ENCODE measurements around the gene ATP5F1B. TPM values are rescaled to one million over a fixed set of nuclear protein-coding genes. Genes with fewer than 3 reads are reported as not detected.

The ATP5F1B gene
- total and polyA plus RNA-seq, 2 of the 13 experiments (the other 11 are each of a cell fraction or from before 2014, with no cell fraction given): 1,051 to 1,180 TPM

DNA sequence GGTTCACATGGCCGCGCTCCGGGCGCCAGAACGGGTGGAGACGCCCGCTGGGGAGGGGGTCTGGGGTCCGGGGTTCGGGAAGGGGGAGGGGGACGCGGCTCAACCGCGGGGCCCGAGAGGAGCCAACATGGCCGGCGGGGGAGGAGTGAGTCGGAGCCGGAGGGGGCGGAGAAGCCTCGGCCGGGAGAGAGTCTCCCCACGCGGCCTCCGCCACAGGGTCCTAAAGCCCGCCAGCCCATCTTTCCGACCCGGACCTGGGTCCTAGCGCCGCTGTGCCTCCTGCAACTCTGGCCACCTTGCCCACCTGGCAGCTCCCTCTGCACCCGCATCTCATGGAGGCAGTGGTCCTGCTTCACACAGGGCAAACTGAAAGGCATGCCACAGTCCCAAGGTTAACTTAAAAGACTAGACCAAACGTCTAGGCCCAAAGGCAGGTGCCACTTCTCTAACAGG lies 15.6 kb downstream of the ATP5F1B start, which contains the start of gene BAZ2A (continued):
- TF ChIP-seq, protein P1, sequence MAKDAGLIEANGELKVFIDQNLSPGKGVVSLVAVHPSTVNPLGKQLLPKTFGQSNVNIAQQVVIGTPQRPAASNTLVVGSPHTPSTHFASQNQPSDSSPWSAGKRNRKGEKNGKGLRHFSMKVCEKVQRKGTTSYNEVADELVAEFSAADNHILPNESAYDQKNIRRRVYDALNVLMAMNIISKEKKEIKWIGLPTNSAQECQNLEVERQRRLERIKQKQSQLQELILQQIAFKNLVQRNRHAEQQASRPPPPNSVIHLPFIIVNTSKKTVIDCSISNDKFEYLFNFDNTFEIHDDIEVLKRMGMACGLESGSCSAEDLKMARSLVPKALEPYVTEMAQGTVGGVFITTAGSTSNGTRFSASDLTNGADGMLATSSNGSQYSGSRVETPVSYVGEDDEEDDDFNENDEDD (CRISPR knock-in tag; IDR thresholded peaks at IDR 0.05; ENCODE audit: borderline replicate concordance): peak; percentile 31; the same call in 1 of the 2 replicates
- TF ChIP-seq NAIF1 (CRISPR knock-in tag; IDR thresholded peaks at IDR 0.05; ENCODE audit: borderline replicate concordance) (no peak), PAWR (CRISPR knock-in tag; IDR thresholded peaks at IDR 0.05; ENCODE audit: borderline replicate concordance) (no peak), TGIF2 (CRISPR knock-in tag; IDR thresholded peaks at IDR 0.05) (no peak), REPIN1 (CRISPR knock-in tag; IDR thresholded peaks at IDR 0.05; ENCODE audit: borderline replicate concordance, low read depth) (no peak; the same call in 1 of the 2 replicates), ZFP36 (IDR thresholded peaks at IDR 0.05; ENCODE audit: borderline replicate concordance, low read depth, low read length, partially characterized antibody) (no peak), ZNF546 (CRISPR knock-in tag; conservative IDR thresholded peaks at IDR 0.05) (0 out of 2 replicates have a peak, but pooled peaks have one; percentile 25), ZBTB3 (CRISPR knock-in tag; IDR thresholded peaks at IDR 0.05; ENCODE audit: borderline replicate concordance, low read depth) (no peak), RFX1 (IDR thresholded peaks at IDR 0.05) (no peak), IRF2 (CRISPR knock-in tag; IDR thresholded peaks at IDR 0.05) (peak; percentile 77), CENPX (CRISPR knock-in tag; IDR thresholded peaks at IDR 0.05) (no peak), ZNF451 (CRISPR knock-in tag; IDR thresholded peaks at IDR 0.05) (peak; percentile 59; the same call in 1 of the 2 replicates), ZNF256 (CRISPR knock-in tag; conservative IDR thresholded peaks at IDR 0.05) (no peak), RBM39 (IDR thresholded peaks at IDR 0.05; ENCODE audit: low read depth, low read length, poor library complexity, severe bottlenecking) (no peak), XRCC5 (optimal IDR thresholded peaks at IDR 0.05; ENCODE audit: low read length) (peak; percentile 99), ZNF264 (CRISPR knock-in tag; IDR thresholded peaks at IDR 0.05) (no peak), NBN (conservative IDR thresholded peaks at IDR 0.05) (no peak), TCF7 (IDR thresholded peaks at IDR 0.05; ENCODE audit: low read depth) (no peak), PTBP1 (IDR thresholded peaks at IDR 0.05; ENCODE audit: low read depth, low read length, poor library complexity, severe bottlenecking) (no peak), FOXK2 (IDR thresholded peaks at IDR 0.05) (no peak), ZNF230 (CRISPR knock-in tag; IDR thresholded peaks at IDR 0.05) (no peak), HNF4A (CRISPR knock-in tag; IDR thresholded peaks at IDR 0.05) (no peak; the same call in 1 of the 2 replicates), CHD2 (IDR thresholded peaks at IDR 0.05; ENCODE audit: low read depth, low read length) (no peak)
- TF ChIP-seq, protein P2, sequence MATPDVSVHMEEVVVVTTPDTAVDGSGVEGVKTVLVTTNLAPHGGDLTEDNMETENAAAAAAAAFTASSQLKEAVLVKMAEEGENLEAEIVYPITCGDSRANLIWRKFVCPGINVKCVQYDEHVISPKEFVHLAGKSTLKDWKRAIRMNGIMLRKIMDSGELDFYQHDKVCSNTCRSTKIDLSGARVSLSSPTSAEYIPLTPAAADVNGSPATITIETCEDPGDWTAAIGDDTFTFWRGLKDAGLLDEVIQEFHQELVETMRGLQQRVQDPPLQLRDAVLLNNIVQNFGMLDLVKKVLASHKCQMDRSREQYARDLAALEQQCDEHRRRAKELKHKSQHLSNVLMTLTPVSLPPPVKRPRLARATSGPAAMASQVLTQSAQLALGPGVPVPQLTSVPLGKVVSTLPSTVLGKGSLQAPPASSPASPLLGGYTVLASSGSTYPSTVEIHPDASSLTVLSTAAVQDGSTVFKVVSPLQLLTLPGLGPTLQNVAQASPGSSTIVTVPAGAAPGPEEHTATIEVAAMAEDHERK (CRISPR knock-in tag; IDR thresholded peaks at IDR 0.05; ENCODE audit: low read depth): no peak
- TF ChIP-seq, protein P3, sequence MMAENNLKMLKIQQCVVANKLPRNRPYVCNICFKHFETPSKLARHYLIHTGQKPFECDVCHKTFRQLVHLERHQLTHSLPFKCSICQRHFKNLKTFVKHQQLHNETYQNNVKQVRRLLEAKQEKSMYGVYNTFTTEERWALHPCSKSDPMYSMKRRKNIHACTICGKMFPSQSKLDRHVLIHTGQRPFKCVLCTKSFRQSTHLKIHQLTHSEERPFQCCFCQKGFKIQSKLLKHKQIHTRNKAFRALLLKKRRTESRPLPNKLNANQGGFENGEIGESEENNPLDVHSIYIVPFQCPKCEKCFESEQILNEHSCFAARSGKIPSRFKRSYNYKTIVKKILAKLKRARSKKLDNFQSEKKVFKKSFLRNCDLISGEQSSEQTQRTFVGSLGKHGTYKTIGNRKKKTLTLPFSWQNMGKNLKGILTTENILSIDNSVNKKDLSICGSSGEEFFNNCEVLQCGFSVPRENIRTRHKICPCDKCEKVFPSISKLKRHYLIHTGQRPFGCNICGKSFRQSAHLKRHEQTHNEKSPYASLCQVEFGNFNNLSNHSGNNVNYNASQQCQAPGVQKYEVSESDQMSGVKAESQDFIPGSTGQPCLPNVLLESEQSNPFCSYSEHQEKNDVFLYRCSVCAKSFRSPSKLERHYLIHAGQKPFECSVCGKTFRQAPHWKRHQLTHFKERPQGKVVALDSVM (CRISPR knock-in tag; IDR thresholded peaks at IDR 0.05): peak; percentile 67
- TF ChIP-seq, protein P4, sequence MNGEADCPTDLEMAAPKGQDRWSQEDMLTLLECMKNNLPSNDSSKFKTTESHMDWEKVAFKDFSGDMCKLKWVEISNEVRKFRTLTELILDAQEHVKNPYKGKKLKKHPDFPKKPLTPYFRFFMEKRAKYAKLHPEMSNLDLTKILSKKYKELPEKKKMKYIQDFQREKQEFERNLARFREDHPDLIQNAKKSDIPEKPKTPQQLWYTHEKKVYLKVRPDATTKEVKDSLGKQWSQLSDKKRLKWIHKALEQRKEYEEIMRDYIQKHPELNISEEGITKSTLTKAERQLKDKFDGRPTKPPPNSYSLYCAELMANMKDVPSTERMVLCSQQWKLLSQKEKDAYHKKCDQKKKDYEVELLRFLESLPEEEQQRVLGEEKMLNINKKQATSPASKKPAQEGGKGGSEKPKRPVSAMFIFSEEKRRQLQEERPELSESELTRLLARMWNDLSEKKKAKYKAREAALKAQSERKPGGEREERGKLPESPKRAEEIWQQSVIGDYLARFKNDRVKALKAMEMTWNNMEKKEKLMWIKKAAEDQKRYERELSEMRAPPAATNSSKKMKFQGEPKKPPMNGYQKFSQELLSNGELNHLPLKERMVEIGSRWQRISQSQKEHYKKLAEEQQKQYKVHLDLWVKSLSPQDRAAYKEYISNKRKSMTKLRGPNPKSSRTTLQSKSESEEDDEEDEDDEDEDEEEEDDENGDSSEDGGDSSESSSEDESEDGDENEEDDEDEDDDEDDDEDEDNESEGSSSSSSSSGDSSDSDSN (CRISPR knock-in tag; IDR thresholded peaks at IDR 0.05): peak; percentile 44

Data from HepG2 (cell line).